MCF 10A (cell line): ENCODE results near the gene RDH11. TPM values are rescaled to one million over a fixed set of nuclear protein-coding genes. Genes with fewer than 3 reads are reported as not detected.

ENCODE experiments used
- BruUV-seq: library from RNA; stranded (reverse); fragments of 400-500 nt; replicated peaks from 2 replicates; lab custom pipeline; 2021; lab: Mats Ljungman, UMichigan
- CTCF ChIA-PET: fragments of 300-600 bp; sonication (Branson Sonifier 250); formaldehyde crosslinking; extraction: SDS; loops from one replicate; lab custom pipeline; 2021; ENCODE audit warnings: antibody characterized with exemption, inconsistent platforms; lab: Yijun Ruan, JAX
- POLR2A ChIA-PET: fragments of 300-600, 350-650 bp; sonication (Branson Sonifier 250); formaldehyde crosslinking; extraction: SDS; loops from one replicate; lab custom pipeline; 2020; ENCODE audit warnings: antibody characterized with exemption, inconsistent platforms; lab: Yijun Ruan, JAX
- DNase-seq: peaks from one replicate; pipeline ENCODE4 v3.0.0-alpha.2; 2018; ENCODE audit not compliant: unreplicated experiment
- H3K27ac Mint-ChIP-seq: one replicate; pipeline ENCODE4 v1.8.0; 2022; ENCODE audit warnings: mild to moderate bottlenecking, low read depth, mixed read lengths; ENCODE audit not compliant: unreplicated experiment
- H3K27me3 Mint-ChIP-seq: one replicate; pipeline ENCODE4 v1.8.0; 2022; ENCODE audit warnings: mixed read lengths; ENCODE audit not compliant: insufficient read depth, unreplicated experiment
- H3K36me3 Mint-ChIP-seq: one replicate; pipeline ENCODE4 v1.8.0; 2022; ENCODE audit warnings: mild to moderate bottlenecking, moderate library complexity, mixed read lengths; ENCODE audit not compliant: insufficient read depth, unreplicated experiment
- H3K4me1 Mint-ChIP-seq: one replicate; pipeline ENCODE4 v1.8.0; 2022; ENCODE audit warnings: mixed read lengths; ENCODE audit not compliant: insufficient read depth, unreplicated experiment
- H3K4me3 Mint-ChIP-seq: one replicate; pipeline ENCODE4 v1.8.0; 2022; ENCODE audit warnings: mild to moderate bottlenecking, moderate library complexity, mixed read lengths; ENCODE audit not compliant: unreplicated experiment
- H3K9me3 Mint-ChIP-seq: one replicate; pipeline ENCODE4 v1.8.0; 2022; ENCODE audit warnings: mixed read lengths; ENCODE audit not compliant: unreplicated experiment
- CTCF ChIP-seq: fragments of 200-600 bp; IDR thresholded peaks from one replicate; pipeline ENCODE4 v1.8.0; 2022; ENCODE audit warnings: antibody characterized with exemption, mild to moderate bottlenecking; ENCODE audit not compliant: unreplicated experiment
- intact Hi-C: fragments of 100-400 bp; cut with micrococcal nuclease; formaldehyde crosslinking; loops from 2 replicates; pipeline ENCODE4 v1.14.1; 2022
- total RNA-seq: library from RNA; stranded (reverse); gene quantifications from 2 replicates; pipeline ENCODE4 v1.2.3, GENCODE V29; 2022

Gene RDH11
- total RNA-seq, 1 experiment from 2014 or later = 40.9 TPM

- Mint-ChIP-seq H3K4me1 (peaks cover 27% of the 10 kb centered on the region), H3K36me3 (peaks cover 16% of the 10 kb centered on the region), H3K9me3 (no peaks in the 10 kb centered on the region), H3K27ac (peak overlapping the region; percentile 88), H3K4me3 (peak overlapping the region; percentile 86), H3K27me3 (no peaks in the 10 kb centered on the region)
- DNase-seq = no peak
- ChIA-PET POLR2A (interaction anchor here (0.7 to 6.1 kb wide), 15 partner anchors 10 to 73 kb away, joined by 3 to 85 read pairs (median 5); partner anchors contain the start of genes ARG2, PIGH and RDH11), CTCF (interaction anchor here (0.6 to 9.3 kb wide), 10 partner anchors 8 to 828 kb away, joined by 3 to 53 read pairs (median 3); partner anchors contain the start of gene ARG2)
- BruUV-seq = TSS peak; percentile 42
- intact Hi-C loops = no loop called here
- no peak for TF ChIP-seq CTCF
These were observed 22.1 kb downstream of the RDH11 start for GRCh38 chr14:67673451-67673850.

- no TSS peak for BruUV-seq
- POLR2A ChIA-PET = interaction anchor here (0.8 to 4.8 kb wide), 5 partner anchors 9 to 69 kb away, joined by 3 to 37 read pairs (median 3); partner anchors contain the start of genes ARG2, PIGH and RDH11
- intact Hi-C loops = no loop called here
These were observed 27.0 kb downstream of the RDH11 start for GRCh38 chr14:67668559-67668958.

GRCh38 chr14:67666750-67667449 is 28.7 kb downstream of the RDH11 start:
- Mint-ChIP-seq H3K4me3 (no peak overlapping the region), H3K4me1 (peaks cover 17% of the 10 kb centered on the region), H3K27ac (peak overlapping the region; percentile 27), H3K27me3 (no peaks in the 10 kb centered on the region), H3K36me3 (peaks cover 6% of the 10 kb centered on the region), H3K9me3 (no peaks in the 10 kb centered on the region)
- peak; percentile 72 for DNase-seq
- BruUV-seq = no TSS peak
- POLR2A ChIA-PET = interaction anchor here (0.6 to 4.8 kb wide), 10 partner anchors 8 to 83 kb away, joined by 3 to 37 read pairs (median 4); partner anchors contain the start of genes ARG2 and RDH11
- intact Hi-C loops = loop anchor here (1.0 to 2.0 kb wide), 5 partner anchors 37 to 240 kb away; no protein-coding TSS in a partner anchor
- TF ChIP-seq CTCF = peak; percentile 73
- CTCF ChIA-PET = interaction anchor here (0.6 to 5.7 kb wide), 30 partner anchors 10 to 247 kb away, joined by 3 to 68 read pairs (median 4); partner anchors contain the start of genes ARG2 and PIGH

More at GRCh38 chr14:67668559-67668958, 27.0 kb downstream of the RDH11 start:
- H3K4me3 Mint-ChIP-seq = no peak overlapping the region
- peaks cover 28% of the 10 kb centered on the region for H3K4me1 Mint-ChIP-seq
- H3K27ac Mint-ChIP-seq = no peak overlapping the region
- CTCF ChIA-PET = interaction anchor here (0.5 to 5.7 kb wide), 16 partner anchors 36 to 541 kb away, joined by 3 to 68 read pairs (median 4); partner anchors contain the start of genes ARG2, ATP6V1D and EIF2S1
- no peak for DNase-seq
- no peaks in the 10 kb centered on the region for H3K9me3 Mint-ChIP-seq
- peaks cover 6% of the 10 kb centered on the region for H3K36me3 Mint-ChIP-seq
- no peak for TF ChIP-seq CTCF
- no peaks in the 10 kb centered on the region for H3K27me3 Mint-ChIP-seq

GRCh38 chr14:67665868-67666267 is 29.7 kb downstream of the RDH11 start:
- Mint-ChIP-seq H3K27me3 (no peaks in the 10 kb centered on the region), H3K27ac (no peak overlapping the region), H3K4me1 (peaks cover 17% of the 10 kb centered on the region), H3K9me3 (no peaks in the 10 kb centered on the region), H3K4me3 (no peak overlapping the region), H3K36me3 (peaks cover 7% of the 10 kb centered on the region)
- no peak for DNase-seq
- POLR2A ChIA-PET = interaction anchor here (0.8 to 4.8 kb wide), 3 partner anchors 10 to 46 kb away, joined by 3 to 37 read pairs (median 4); partner anchors contain the start of gene ARG2
- BruUV-seq = no TSS peak
- intact Hi-C loops = loop anchor here (2.0 kb wide), 1 partner anchor 139 kb away; no protein-coding TSS in a partner anchor
- no peak for TF ChIP-seq CTCF
- CTCF ChIA-PET = interaction anchor here (1.0 to 5.7 kb wide), 16 partner anchors 8 to 139 kb away, joined by 3 to 68 read pairs (median 4); partner anchors contain the start of genes ARG2 and VTI1B
